ENCODE results near the gene UGT2B7. TPM values are rescaled to one million over a fixed set of nuclear protein-coding genes. Genes with fewer than 3 reads are reported as not detected.
A peak's percentile ranks its signal among the peaks of the same experiment; 100 is the strongest.

The UGT2B7 gene
- total and polyA plus RNA-seq, 2 of the 13 experiments (the other 11 are each of a cell fraction or from before 2014, with no cell fraction given) = 26.8 to 41.8 TPM

- TF ChIP-seq ZNF253 (CRISPR knock-in tag; IDR thresholded peaks at IDR 0.05; ENCODE audit: borderline replicate concordance) (no peak), THAP7 (CRISPR knock-in tag; IDR thresholded peaks at IDR 0.05) (no peak), AHDC1 (CRISPR knock-in tag; IDR thresholded peaks at IDR 0.05; ENCODE audit: borderline replicate concordance) (peak; percentile 54; the same call in 1 of the 2 replicates)
Measured at GRCh38 chr4:69115851-69116213, 19.6 kb downstream of the UGT2B7 start (continued).

- Histone ChIP-seq H3K79me2 (ENCODE audit: insufficient read depth, low read length) (no peaks in the 10 kb centered on the region), H2AFZ (ENCODE audit: low read length) (no peak overlapping the region), H3K4me3 (replicated peaks in 1 of 3; ENCODE audit: insufficient read depth in 1 of 3, low read depth in 2 of 3, low read length in 3 of 3) (no peak overlapping the region), H3K27ac (ENCODE audit: extremely low read length, insufficient read depth, low read length) (peak overlapping the region; percentile 15), H3K4me2 (ENCODE audit: low read depth, low read length) (no peak overlapping the region), H4K20me1 (ENCODE audit: insufficient read depth, low read length) (no peaks in the 10 kb centered on the region), H3K36me3 (replicated peaks in 1 of 2; ENCODE audit: control insufficient read depth in 1 of 2, insufficient read depth in 2 of 2, low read length in 2 of 2) (no peaks in the 10 kb centered on the region), H3K4me1 (ENCODE audit: insufficient read depth, low read length) (peaks cover 22% of the 10 kb centered on the region), H3K27me3 (ENCODE audit: control insufficient read depth in 1 of 2, insufficient read depth in 2 of 2, low read length in 2 of 2) (no peaks in the 10 kb centered on the region), H3K9ac (ENCODE audit: insufficient read depth, low read depth, low read length) (no peak overlapping the region), H3K9me3 (ENCODE audit: low read length) (no peaks in the 10 kb centered on the region)
- FAIRE-seq (no peak), DNase-seq (ENCODE audit: low spot score) (no peak), ATAC-seq (no peak)
- in situ Hi-C loops (cut with HindIII; ENCODE audit: extremely low pct_ligation_motif_present, low pct_unique_long_range_greater_than_20kb) = no loop called here
- BruUV-seq (replicated peaks) = no TSS peak
- CTCF ChIA-PET (ENCODE audit: low intra/inter-chr PET ratio, low total read pairs) = no interaction called here
- POLR2A ChIA-PET = no interaction called here
- 98% methylated on average over 10 of the region's 10 CpGs for WGBS (ENCODE audit: low lambda C conversion rate)
- intact Hi-C loops (cut with micrococcal nuclease; ENCODE audit: unreplicated experiment) = no loop called here
- no peak for TF ChIP-seq REPIN1 (CRISPR knock-in tag; IDR thresholded peaks at IDR 0.05; ENCODE audit: borderline replicate concordance, low read depth)
- no peak for TF ChIP-seq SOX6 (IDR thresholded peaks at IDR 0.05)
- no peak for TF ChIP-seq SOX6 (CRISPR knock-in tag; IDR thresholded peaks at IDR 0.05)
- peak; percentile 16 for TF ChIP-seq HNRNPK (IDR thresholded peaks at IDR 0.05; ENCODE audit: low read depth, low read length, poor library complexity, severe bottlenecking)
- TF ChIP-seq MED1 (CRISPR knock-in tag; IDR thresholded peaks at IDR 0.05) = peak; percentile 62; the same call in 1 of the 2 replicates
- TF ChIP-seq ZNF501 (CRISPR knock-in tag; IDR thresholded peaks at IDR 0.05) = no peak
- no peak for TF ChIP-seq ZNF138 (CRISPR knock-in tag; IDR thresholded peaks at IDR 0.05; ENCODE audit: low read depth)
Measured at GRCh38 chr4:69116645-69117321, 20.5 kb downstream of the UGT2B7 start.
